Measurements from ENCODE around the gene TMEM9. TPM values are rescaled to one million over a fixed set of nuclear protein-coding genes. Genes with fewer than 3 reads are reported as not detected.

TMEM9 gene
- total and polyA plus RNA-seq, 2 experiments from 2014 or later: 99.4 to 104 TPM

GRCh38 chr1:201192261-201192788 lies 38.1 kb upstream of the TMEM9 start:
- Histone ChIP-seq H3K36me3 (replicated peaks; ENCODE audit: insufficient read depth, low read depth) (no peaks in the 10 kb centered on the region), H3K27ac (peak overlapping the region; percentile 37), H3K4me3 (no peak overlapping the region), H3K4me1 (ENCODE audit: insufficient read depth) (no peaks in the 10 kb centered on the region), H3K9me2 (replicated peaks; ENCODE audit: insufficient read depth) (no peaks in the 10 kb centered on the region), H4K20me1 (ENCODE audit: insufficient read depth, poor library complexity, severe bottlenecking) (no peaks in the 10 kb centered on the region), H3K79me2 (no peaks in the 10 kb centered on the region), H3K27me3 (no peaks in the 10 kb centered on the region), H3K9me3 (ENCODE audit: low read depth) (no peaks in the 10 kb centered on the region), H2AFZ (no peak overlapping the region), H3K4me2 (no peak overlapping the region)
- no peak for DNase-seq (ENCODE audit: low spot score)
- no peak for TF ChIP-seq EZH2phosphoT487 (IDR thresholded peaks at IDR 0.05; ENCODE audit: low read depth, severe bottlenecking, unreplicated experiment)
- TF ChIP-seq, protein P1, sequence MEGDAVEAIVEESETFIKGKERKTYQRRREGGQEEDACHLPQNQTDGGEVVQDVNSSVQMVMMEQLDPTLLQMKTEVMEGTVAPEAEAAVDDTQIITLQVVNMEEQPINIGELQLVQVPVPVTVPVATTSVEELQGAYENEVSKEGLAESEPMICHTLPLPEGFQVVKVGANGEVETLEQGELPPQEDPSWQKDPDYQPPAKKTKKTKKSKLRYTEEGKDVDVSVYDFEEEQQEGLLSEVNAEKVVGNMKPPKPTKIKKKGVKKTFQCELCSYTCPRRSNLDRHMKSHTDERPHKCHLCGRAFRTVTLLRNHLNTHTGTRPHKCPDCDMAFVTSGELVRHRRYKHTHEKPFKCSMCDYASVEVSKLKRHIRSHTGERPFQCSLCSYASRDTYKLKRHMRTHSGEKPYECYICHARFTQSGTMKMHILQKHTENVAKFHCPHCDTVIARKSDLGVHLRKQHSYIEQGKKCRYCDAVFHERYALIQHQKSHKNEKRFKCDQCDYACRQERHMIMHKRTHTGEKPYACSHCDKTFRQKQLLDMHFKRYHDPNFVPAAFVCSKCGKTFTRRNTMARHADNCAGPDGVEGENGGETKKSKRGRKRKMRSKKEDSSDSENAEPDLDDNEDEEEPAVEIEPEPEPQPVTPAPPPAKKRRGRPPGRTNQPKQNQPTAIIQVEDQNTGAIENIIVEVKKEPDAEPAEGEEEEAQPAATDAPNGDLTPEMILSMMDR (IDR thresholded peaks at IDR 0.05; ENCODE audit: poor library complexity): no peak
- WGBS (ENCODE audit: low lambda C conversion rate, missing lambda C conversion rate): 80% methylated on average over 3 of the region's 3 CpGs

- DNase-seq (ENCODE audit: low spot score): no peak
These were observed 37.5 kb upstream of the TMEM9 start for GRCh38 chr1:201191653-201192260.

DNA sequence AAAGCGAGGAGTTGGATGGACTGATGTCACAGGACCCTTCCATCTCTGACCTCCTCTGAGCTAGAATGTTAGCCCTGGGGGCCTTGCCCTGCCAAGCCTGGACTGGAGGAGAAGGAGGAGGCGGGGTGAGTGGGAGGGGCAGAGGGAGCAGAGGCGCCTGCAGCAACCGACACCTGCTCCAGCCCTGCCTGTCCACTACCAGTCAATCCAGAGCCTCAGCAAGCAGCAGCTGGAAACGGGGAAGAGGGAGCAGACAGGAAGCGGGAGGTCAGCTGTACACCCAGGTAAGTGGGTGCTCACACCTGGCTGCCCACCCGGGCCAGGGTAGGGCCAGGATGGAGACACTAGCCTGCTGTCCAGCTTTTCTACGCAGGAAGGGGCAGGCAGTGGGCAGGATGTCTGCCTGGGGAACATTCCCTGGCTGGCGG lies 36.4 kb upstream of the TMEM9 start, which contains the start of gene IGFN1:
Gene IGFN1, plus strand, starts transcription at position 201 of the 428 bp plus-strand sequence. CDS start 2,470 bp downstream, outside the sequence.
- TF ChIP-seq, protein P1 (IDR thresholded peaks at IDR 0.05; ENCODE audit: poor library complexity): no peak
- TF ChIP-seq EZH2phosphoT487 (IDR thresholded peaks at IDR 0.05; ENCODE audit: low read depth, severe bottlenecking, unreplicated experiment): no peak
- TF ChIP-seq EZH2 (IDR thresholded peaks at IDR 0.05; ENCODE audit: borderline replicate concordance): no peak
- no peak for DNase-seq (ENCODE audit: low spot score)
- Histone ChIP-seq H3K9me2 (replicated peaks; ENCODE audit: insufficient read depth) (no peaks in the 10 kb centered on the region), H3K4me2 (no peak within 1 kb of the TSS), H2AFZ (no peak within 1 kb of the TSS), H3K9me3 (ENCODE audit: low read depth) (no peaks in the 10 kb centered on the region), H3K36me3 (replicated peaks; ENCODE audit: insufficient read depth, low read depth) (no peaks in the 10 kb centered on the region), H3K79me2 (no peaks in the 10 kb centered on the region), H3K4me3 (no peak within 1 kb of the TSS), H3K27me3 (no peaks in the 10 kb centered on the region), H3K27ac (no peak within 1 kb of the TSS), H4K20me1 (ENCODE audit: insufficient read depth, poor library complexity, severe bottlenecking) (no peaks in the 10 kb centered on the region), H3K4me1 (ENCODE audit: insufficient read depth) (peaks cover under 1% of the 10 kb centered on the region)
- WGBS (ENCODE audit: low lambda C conversion rate, missing lambda C conversion rate): 65% methylated on average over 8 of the region's 9 CpGs

More at GRCh38 chr1:201191653-201192260, 37.5 kb upstream of the TMEM9 start:
- Histone ChIP-seq H2AFZ (no peak overlapping the region), H3K9me3 (ENCODE audit: low read depth) (no peaks in the 10 kb centered on the region), H3K27ac (no peak overlapping the region), H3K36me3 (replicated peaks; ENCODE audit: insufficient read depth, low read depth) (no peaks in the 10 kb centered on the region), H3K27me3 (no peaks in the 10 kb centered on the region), H3K79me2 (no peaks in the 10 kb centered on the region), H3K4me3 (no peak overlapping the region), H3K4me2 (no peak overlapping the region), H3K9me2 (replicated peaks; ENCODE audit: insufficient read depth) (no peaks in the 10 kb centered on the region), H4K20me1 (ENCODE audit: insufficient read depth, poor library complexity, severe bottlenecking) (no peaks in the 10 kb centered on the region), H3K4me1 (ENCODE audit: insufficient read depth) (no peaks in the 10 kb centered on the region)
- TF ChIP-seq EZH2 (IDR thresholded peaks at IDR 0.05; ENCODE audit: borderline replicate concordance): no peak
- TF ChIP-seq, protein P1 (IDR thresholded peaks at IDR 0.05; ENCODE audit: poor library complexity): no peak
- no peak for TF ChIP-seq EZH2phosphoT487 (IDR thresholded peaks at IDR 0.05; ENCODE audit: low read depth, severe bottlenecking, unreplicated experiment)
- 92% methylated on average over 16 of the region's 18 CpGs for WGBS (ENCODE audit: low lambda C conversion rate, missing lambda C conversion rate)
